Gastrocnemius medialis (tissue), 4 donors: ENCODE results near the gene KLHL20.

Experiments
- POLR2A ChIP-seq, 2 donors: fragments of 450-650 bp; IDR thresholded peaks; one replicate each; pipeline ENCODE4 v1.6.1; 2017; ENCODE audit warnings: antibody characterized with exemption in 2 of 2, mild to moderate bottlenecking in 2 of 2, moderate library complexity in 2 of 2
- TF ChIP-seq, protein P1 (sequence below), 5 experiments: fragments of 450-650 bp in 3 of 5; fragments of 200-600 bp in 2 of 5; sonication (generic) in 2 of 5; IDR thresholded peaks in 4 of 5; conservative IDR thresholded peaks in 1 of 5; 1 replicate in 4 of 5; 2 replicates in 1 of 5; pipeline ENCODE4 v1.5.1; 2016 to 2019; ENCODE audit warnings: antibody characterized with exemption in 5 of 5, mild to moderate bottlenecking in 3 of 5, moderate library complexity in 3 of 5

DNA sequence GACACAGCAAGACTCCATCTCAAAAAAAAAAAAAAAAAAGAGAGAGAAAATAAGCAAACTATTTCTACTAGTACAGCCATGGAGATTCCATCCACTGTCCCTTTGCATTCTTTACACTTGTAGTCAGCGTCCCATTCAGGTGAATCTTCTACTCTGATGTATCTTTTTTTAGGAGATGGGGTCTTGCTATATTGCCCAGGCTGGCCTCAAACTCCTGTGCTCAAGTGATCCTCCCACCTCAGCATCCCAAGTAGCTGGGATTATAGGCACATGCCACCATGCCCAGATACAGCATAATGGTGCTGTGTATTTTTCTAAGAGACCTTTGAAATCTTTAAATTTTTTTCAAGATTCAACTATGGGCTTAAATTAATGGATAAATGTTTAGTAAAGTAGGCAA lies 118.0 kb downstream of the KLHL20 start:
- TF ChIP-seq POLR2A (IDR thresholded peaks at IDR 0.05), result no peak
- TF ChIP-seq, protein P1, sequence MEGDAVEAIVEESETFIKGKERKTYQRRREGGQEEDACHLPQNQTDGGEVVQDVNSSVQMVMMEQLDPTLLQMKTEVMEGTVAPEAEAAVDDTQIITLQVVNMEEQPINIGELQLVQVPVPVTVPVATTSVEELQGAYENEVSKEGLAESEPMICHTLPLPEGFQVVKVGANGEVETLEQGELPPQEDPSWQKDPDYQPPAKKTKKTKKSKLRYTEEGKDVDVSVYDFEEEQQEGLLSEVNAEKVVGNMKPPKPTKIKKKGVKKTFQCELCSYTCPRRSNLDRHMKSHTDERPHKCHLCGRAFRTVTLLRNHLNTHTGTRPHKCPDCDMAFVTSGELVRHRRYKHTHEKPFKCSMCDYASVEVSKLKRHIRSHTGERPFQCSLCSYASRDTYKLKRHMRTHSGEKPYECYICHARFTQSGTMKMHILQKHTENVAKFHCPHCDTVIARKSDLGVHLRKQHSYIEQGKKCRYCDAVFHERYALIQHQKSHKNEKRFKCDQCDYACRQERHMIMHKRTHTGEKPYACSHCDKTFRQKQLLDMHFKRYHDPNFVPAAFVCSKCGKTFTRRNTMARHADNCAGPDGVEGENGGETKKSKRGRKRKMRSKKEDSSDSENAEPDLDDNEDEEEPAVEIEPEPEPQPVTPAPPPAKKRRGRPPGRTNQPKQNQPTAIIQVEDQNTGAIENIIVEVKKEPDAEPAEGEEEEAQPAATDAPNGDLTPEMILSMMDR (IDR thresholded peaks at IDR 0.05 in 4 of 5, conservative IDR thresholded peaks at IDR 0.05 in 1 of 5), result no peak
